Medulla oblongata (tissue), 1 donor: Measurements from ENCODE around the gene ZNF302.
"Not testable (repeated sequence)": the region's sequence is repeated elsewhere in the genome, so short reads cannot be mapped to it uniquely, and the experiment has no call there.

Experiments
- DNase-seq: peaks from one replicate; pipeline ENCODE4 v3.0.0-alpha.2; 2015; ENCODE audit errors: extremely low spot score

Gene ZNF302

GRCh38 chr19:34671972-34672371, 5.5 kb upstream of the ZNF302 start:
- DNase-seq = no peak

DNA sequence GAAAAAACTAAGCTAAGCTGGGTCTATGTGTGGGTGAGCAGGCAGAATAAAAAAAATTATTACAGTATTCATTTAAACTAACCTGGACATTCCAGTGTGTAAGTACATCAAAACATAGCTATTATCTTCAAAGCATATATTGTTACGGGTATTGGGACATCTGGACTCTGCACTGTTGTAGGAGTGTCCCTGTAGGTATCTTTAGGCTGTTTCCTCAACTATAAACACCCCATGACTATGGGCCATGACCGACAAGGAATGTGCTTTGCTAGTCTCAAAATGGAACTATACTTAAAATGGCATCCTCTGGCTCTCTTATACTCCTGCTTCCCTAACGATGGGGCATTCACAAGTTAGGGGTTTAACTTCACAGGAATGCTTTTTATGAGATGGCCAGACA, 3.9 kb upstream of the ZNF302 start:
- no peak for DNase-seq

DNA sequence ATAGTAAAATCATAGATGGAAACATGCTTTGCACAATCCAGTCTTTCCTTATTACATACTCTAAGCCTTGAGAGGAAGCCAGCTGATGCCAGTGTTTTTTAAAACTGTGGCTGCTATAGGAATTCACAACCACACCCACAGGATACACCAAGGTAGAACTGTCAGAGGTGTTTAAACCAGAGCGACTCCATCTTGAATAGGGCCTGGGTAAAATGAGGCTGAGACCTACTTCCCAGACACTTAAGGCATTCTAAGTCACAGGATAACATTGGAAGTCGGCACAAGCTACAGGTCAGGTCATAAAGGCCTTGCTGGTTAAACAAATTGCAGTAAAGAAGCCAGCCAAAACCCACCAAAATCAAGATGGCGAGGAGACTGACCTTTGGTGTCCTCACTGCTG, 2.2 kb upstream of the ZNF302 start:
- no peak for DNase-seq

GRCh38 chr19:34675919-34676318, 1.6 kb upstream of the ZNF302 start:
- DNase-seq = no peak

GRCh38 chr19:34676697-34677385, 637 bp upstream of the ZNF302 start, which contains the start of gene SCGB2B2:
TSS of gene SCGB2B2 (minus strand) at chr19:34677159. CDS start at chr19:34594563, 82,596 bp downstream.
- DNase-seq = peak; percentile 79

GRCh38 chr19:34678085-34678412, 571 bp downstream of the ZNF302 start:
- DNase-seq = no peak

- no peak for DNase-seq
Measured at GRCh38 chr19:34678421-34678820, 943 bp downstream of the ZNF302 start.

- DNase-seq = no peak
Measured at GRCh38 chr19:34681478-34681877, 4.0 kb downstream of the ZNF302 start.

- not testable (repeated sequence) for DNase-seq
Measured at GRCh38 chr19:34685266-34685665, 7.8 kb downstream of the ZNF302 start.

DNA sequence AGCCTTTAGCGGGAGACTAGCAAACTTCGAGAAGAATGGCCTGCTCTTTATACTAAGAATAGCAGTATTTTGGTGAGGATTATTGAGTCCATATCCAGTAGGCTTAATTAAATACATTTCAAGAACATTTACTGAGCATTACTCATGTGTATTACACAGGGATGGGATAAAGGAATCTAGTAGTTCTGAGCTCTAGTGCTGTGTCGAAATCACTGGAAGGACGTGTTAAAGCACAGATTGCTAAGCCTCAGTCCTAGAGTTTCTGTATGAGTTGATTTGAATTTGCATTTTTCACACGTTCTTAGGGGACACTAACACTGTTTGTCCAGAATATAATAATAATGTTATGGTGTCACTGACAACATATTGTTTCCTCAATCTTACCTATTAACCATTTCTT, 9.0 kb downstream of the ZNF302 start:
- no peak for DNase-seq

DNA sequence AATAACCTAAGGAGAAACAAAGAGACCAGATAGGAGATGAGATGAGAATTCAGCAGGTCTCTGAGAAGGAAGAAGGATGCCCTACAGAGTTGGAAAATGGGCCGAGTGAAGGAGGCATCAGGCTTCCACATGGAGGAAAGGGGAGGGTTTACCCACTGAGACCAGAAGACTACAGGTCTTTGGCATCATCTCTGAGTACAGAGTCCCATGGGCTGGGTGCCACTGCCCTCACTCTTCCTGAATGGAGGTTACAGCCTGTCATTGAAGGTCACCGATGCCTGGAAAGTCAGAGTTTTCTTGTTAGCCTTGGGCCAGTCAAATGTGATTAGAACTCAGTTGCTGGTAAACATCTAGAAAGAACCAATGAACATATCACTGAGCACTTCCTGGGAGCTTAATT, 9.9 kb downstream of the ZNF302 start:
- no peak for DNase-seq

DNA sequence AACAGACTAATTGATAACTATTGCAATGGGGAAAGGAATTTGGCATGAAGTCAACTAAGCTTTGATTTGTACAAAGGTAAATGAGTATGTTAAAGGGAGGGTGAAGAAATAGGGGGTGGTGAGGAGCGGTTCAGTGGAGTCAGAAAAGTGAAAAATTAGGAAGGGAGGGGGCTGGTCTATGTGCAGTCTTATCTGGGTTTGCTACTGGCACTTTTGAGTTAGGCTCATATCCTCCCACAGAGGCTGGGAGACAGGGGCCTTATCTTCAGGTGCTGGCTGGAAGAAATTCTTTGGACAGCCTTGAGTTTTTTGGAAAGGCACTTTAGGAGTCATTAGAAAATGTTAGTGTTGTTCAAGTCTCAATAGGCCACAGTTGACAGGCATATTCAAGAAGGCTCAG, 11.1 kb downstream of the ZNF302 start:
- DNase-seq = no peak

DNA sequence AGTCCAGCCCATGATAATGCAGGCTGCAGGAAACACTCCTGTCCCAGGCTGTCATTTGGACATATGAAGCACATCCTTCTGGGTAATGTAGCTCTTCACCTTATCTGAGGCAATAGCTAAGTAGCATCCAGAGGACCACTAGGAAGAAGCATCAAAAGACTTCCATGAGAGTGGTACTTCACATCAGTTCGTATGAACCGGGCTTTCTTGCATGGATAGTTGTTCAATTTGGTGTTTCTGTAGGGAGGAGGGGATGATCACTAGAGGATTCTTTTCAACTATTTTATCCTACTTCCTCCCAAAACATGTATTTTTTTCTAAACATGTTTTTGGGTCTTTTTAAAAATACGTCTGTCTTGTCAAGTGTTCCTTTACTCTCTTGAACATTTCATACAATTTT, 12.9 kb downstream of the ZNF302 start:
- DNase-seq = no peak

DNA sequence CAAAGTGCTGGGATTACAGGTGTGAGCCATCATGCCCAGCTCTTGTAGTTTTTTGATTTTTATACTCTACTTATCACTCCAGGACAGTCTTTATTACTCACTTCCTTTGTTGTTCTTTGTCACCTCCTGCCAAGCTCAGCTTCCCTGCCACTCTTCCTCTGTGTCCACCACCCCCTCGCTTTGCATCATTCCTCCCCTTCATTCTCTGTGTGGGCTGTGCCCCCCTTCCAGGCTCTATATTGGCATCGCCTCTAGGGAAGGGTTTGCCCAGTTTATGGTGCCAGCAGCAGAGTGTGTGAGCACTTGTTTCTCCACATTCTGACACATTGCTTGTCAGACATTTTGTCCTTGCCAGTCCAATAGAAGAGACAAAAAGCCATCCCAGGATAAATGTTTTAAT, 15.1 kb downstream of the ZNF302 start:
- no peak for DNase-seq

DNA sequence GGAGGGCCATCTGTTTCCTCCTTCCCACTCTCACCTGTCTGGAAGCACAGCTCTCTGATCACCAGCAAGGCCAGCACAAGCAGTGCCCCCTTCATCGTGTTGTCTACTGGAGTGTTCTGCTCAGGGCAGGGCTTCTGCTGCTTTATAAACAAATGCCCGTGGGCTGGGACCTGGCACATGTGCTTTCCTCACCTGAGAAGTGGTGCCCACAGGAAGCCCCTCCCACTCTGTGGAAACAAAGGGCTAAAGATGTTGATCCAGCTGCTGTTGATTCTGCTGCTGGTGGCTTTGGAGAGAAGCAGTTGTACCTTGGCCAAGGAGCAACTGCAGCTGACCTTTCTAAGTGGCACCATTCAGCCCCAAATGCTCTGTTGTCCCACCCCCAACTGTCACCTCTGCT, 30.2 kb downstream of the ZNF302 start:
- no peak for DNase-seq

DNA sequence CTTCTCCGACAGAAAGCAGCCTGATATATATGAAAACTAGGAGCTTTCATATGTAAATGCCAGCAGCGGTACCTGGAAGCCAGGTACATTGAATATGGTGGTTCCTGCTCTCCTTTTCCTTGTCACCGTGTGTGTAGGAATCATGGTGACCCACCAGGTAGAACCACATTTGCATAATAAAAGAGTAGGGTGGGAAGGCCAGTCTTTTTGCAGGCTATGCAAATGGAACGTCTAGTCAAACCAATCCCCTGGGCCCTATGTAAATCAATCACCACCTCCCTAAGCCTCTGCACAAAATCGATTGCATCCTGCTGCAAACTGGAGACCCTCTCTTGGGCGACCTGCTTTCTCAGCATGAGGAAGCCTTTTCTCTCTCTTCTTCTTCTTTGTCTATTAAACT, 34.4 kb downstream of the ZNF302 start:
- no peak for DNase-seq

- DNase-seq = peak; percentile 90
Measured at GRCh38 chr19:34712395-34713261, 35.1 kb downstream of the ZNF302 start.

DNA sequence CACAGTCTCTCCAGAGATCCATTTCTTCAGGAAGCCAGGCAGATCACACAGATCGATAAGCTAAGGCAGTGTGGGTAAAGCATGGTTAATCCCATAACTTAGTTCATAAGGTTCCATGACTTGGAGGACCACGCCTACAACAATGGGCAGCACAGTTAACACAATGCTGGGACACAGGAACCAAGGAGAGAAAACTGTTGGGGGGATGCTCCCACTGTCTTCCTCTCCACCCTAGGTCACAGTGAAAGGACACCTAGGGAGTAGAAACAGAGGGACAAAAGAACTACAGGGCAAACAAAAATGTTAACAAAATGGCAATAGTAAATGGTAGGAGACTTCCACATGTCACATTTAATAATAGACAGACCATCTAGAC, 35.8 kb downstream of the ZNF302 start:
- DNase-seq = no peak

DNA sequence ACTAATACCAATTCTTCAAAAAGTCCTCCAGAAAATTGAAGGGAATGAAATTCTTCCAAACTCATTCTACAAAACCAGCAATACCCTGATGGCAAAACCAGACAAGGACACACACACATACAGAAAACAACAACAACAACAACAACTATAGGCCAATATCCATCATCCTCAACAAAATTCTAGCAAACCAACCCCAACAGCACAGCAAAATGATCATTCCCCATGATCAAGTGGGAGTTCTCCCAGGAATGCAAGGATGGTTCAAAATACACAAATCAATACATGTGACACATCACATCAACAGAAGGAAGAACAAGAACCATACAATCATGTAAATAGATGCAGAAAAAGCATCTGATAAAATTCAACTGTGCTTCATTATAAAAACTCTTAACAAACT, 37.9 kb downstream of the ZNF302 start:
- DNase-seq = no peak

DNA sequence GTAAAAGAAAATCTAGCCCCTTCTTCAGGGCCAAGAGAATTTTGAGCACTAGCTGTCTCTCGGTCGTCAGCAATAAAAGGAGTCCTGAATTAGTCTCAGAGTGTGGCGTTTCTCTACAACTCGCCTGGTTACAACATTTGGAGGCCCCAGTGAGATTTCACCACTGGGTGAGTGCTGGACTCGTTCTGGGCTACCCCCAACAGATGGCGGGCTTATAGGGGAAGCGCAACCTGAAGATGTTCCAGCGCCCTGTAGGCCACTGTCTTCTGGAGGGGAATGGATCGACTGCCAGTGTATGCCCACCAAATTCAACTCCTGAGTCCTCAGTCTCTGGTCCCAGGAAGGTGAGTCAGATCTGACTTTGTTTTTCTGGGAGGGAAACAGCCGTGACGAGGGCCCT, 44.9 kb downstream of the ZNF302 start:
- DNase-seq = no peak

GRCh38 chr19:34725400-34725799, 47.9 kb downstream of the ZNF302 start:
- DNase-seq = no peak

GRCh38 chr19:34731019-34731829, 53.7 kb downstream of the ZNF302 start:
- DNase-seq = no peak

DNA sequence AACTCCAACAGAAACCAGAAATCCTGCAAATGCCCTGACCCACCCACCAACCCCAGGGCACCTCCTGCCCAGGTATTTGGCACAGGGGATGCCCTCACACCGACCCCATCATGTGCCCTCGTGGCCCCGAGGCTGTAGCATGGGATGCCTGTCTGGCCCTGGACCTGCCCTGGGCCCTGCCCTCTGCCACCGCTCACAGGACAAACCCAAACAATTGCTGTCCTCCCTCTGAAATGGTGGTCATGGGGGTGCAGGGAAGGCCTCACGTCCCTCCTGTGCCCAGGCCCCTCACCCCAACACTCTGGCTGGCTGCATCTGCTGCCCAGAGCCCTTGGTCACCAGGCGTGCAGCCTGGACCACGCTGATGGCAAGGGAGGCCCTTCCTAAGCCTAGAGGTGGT, 54.5 kb downstream of the ZNF302 start:
- DNase-seq = no peak
